H9 (cell line): ENCODE measurements around the gene ADGRL3. TPM values are rescaled to one million over a fixed set of nuclear protein-coding genes. Genes with fewer than 3 reads are reported as not detected.

Source experiments
- DNase-seq: peaks from one replicate; pipeline ENCODE4 v3.0.0-alpha.2; 2017
- H2AFZ ChIP-seq: one replicate; pipeline ENCODE4 v1.6.1; 2013; ENCODE audit warnings: mild to moderate bottlenecking, low read length, control low read depth, moderate library complexity
- H2AK5ac ChIP-seq: 2 replicates; pipeline ENCODE4 v1.6.1; 2013; ENCODE audit warnings: low read length, control low read depth, mixed read lengths; ENCODE audit not compliant: insufficient read length
- H2BK120ac ChIP-seq: one replicate; pipeline ENCODE4 v1.6.1; 2013; ENCODE audit warnings: low read depth, mild to moderate bottlenecking, low read length, control low read depth, inconsistent platforms; ENCODE audit not compliant: poor library complexity, severe bottlenecking
- H2BK12ac ChIP-seq: 2 replicates; pipeline ENCODE4 v1.6.1; 2013; ENCODE audit warnings: low read length, control low read depth, mixed read lengths, low read depth; ENCODE audit not compliant: insufficient read length
- H2BK15ac ChIP-seq: 2 replicates; pipeline ENCODE4 v1.6.1; 2013; ENCODE audit warnings: low read depth, low read length, control low read depth
- H2BK20ac ChIP-seq: one replicate; pipeline ENCODE4 v1.6.1; 2013; ENCODE audit warnings: low read depth, mild to moderate bottlenecking, low read length, control low read depth, inconsistent platforms; ENCODE audit not compliant: poor library complexity, severe bottlenecking
- H2BK5ac ChIP-seq: 2 replicates; pipeline ENCODE4 v1.6.1; 2013; ENCODE audit warnings: low read length, control low read depth, mixed read lengths; ENCODE audit not compliant: insufficient read length
- H3K14ac ChIP-seq: 2 replicates; pipeline ENCODE4 v1.6.1; 2013; ENCODE audit warnings: low read length, control low read depth; ENCODE audit not compliant: insufficient read depth
- H3K18ac ChIP-seq: 2 replicates; pipeline ENCODE4 v1.6.1; 2013; ENCODE audit warnings: low read depth, mild to moderate bottlenecking, mixed read lengths, low read length, control low read depth; ENCODE audit not compliant: insufficient read length
- H3K23ac ChIP-seq: 2 replicates; pipeline ENCODE4 v1.6.1; 2013; ENCODE audit warnings: low read length, control low read depth, mixed read lengths, low read depth; ENCODE audit not compliant: insufficient read length
- H3K23me2 ChIP-seq: 2 replicates; pipeline ENCODE4 v1.6.1; 2013; ENCODE audit warnings: low read depth, mild to moderate bottlenecking, mixed read lengths, low read length, control low read depth; ENCODE audit not compliant: insufficient read length, poor library complexity, severe bottlenecking
- H3K27ac ChIP-seq: 2 replicates; pipeline ENCODE4 v1.5.1; 2013; ENCODE audit warnings: low read length, control low read depth, mixed read lengths, low read depth; ENCODE audit not compliant: insufficient read length
- H3K27me3 ChIP-seq: 2 replicates; pipeline ENCODE4 v1.6.1; 2013; ENCODE audit warnings: low read length, control low read depth, inconsistent platforms; ENCODE audit not compliant: insufficient read depth
- H3K4ac ChIP-seq: 2 replicates; pipeline ENCODE4 v1.6.1; 2013; ENCODE audit warnings: low read depth, mild to moderate bottlenecking, control low read depth, inconsistent platforms, low read length, moderate library complexity
- H3K4me1 ChIP-seq: 2 replicates; pipeline ENCODE4 v1.6.1; 2013; ENCODE audit warnings: low read length, control low read depth, inconsistent platforms; ENCODE audit not compliant: insufficient read depth
- H3K4me2 ChIP-seq: 2 replicates; pipeline ENCODE4 v1.6.1; 2013; ENCODE audit warnings: low read length, control low read depth, mixed read lengths; ENCODE audit not compliant: insufficient read length, insufficient read depth
- H3K56ac ChIP-seq: 2 replicates; pipeline ENCODE4 v1.6.1; 2013; ENCODE audit warnings: low read depth, mild to moderate bottlenecking, mixed read lengths, low read length, control low read depth; ENCODE audit not compliant: insufficient read length
- H3K79me1 ChIP-seq: 2 replicates; pipeline ENCODE4 v1.6.1; 2013; ENCODE audit warnings: low read depth, mild to moderate bottlenecking, moderate library complexity, low read length, control low read depth, inconsistent platforms; ENCODE audit not compliant: insufficient read depth, poor library complexity, severe bottlenecking
- H3K79me2 ChIP-seq: 2 replicates; pipeline ENCODE4 v1.6.1; 2013; ENCODE audit warnings: low read length, control low read depth, inconsistent platforms; ENCODE audit not compliant: insufficient read depth
- H3K9ac ChIP-seq: 2 replicates; pipeline ENCODE4 v1.6.1; 2013; ENCODE audit warnings: low read length, control low read depth, mixed read lengths; ENCODE audit not compliant: insufficient read length; ENCODE audit errors: extremely low read depth
- H3K9me3 ChIP-seq: one replicate; pipeline ENCODE4 v1.6.1; 2013; ENCODE audit warnings: low read depth, low read length, inconsistent platforms; ENCODE audit not compliant: control insufficient read depth
- H3T11ph ChIP-seq: one replicate; pipeline ENCODE4 v1.6.1; 2013; ENCODE audit warnings: mild to moderate bottlenecking, low read length, control low read depth, inconsistent platforms
- H4K20me1 ChIP-seq: one replicate; pipeline ENCODE4 v1.6.1; 2013; ENCODE audit not compliant: control insufficient read depth, insufficient read length, insufficient read depth
- H4K5ac ChIP-seq: 2 replicates; pipeline ENCODE4 v1.6.1; 2013; ENCODE audit warnings: low read depth, mild to moderate bottlenecking, mixed read lengths, low read length, control low read depth; ENCODE audit not compliant: insufficient read length
- H4K8ac ChIP-seq: replicated peaks from 2 replicates; pipeline ENCODE4 v1.6.1; 2013; ENCODE audit warnings: low read length, control low read depth, mixed read lengths, low read depth; ENCODE audit not compliant: insufficient read length
- H4K91ac ChIP-seq: 2 replicates; pipeline ENCODE4 v1.6.1; 2013; ENCODE audit warnings: low read depth, mild to moderate bottlenecking, moderate library complexity, mixed read lengths, low read length, control low read depth; ENCODE audit not compliant: insufficient read length
- H3K27ac Mint-ChIP-seq, 3 experiments: 2 replicates in 2 of 3; 3 replicates in 1 of 3; pipeline ENCODE4 v1.8.0; 2020 to 2021; ENCODE audit warnings: mixed read lengths in 3 of 3, mild to moderate bottlenecking in 1 of 3, moderate library complexity in 1 of 3
- H3K27me3 Mint-ChIP-seq: 2 replicates; pipeline ENCODE4 v1.8.0; 2021; ENCODE audit warnings: low read depth, mild to moderate bottlenecking, moderate library complexity, mixed read lengths
- H3K36me3 Mint-ChIP-seq, 3 experiments: 2 replicates in 2 of 3; 3 replicates in 1 of 3; pipeline ENCODE4 v1.8.0; 2020 to 2021; ENCODE audit warnings: low read depth in 3 of 3, mixed read lengths in 3 of 3; ENCODE audit not compliant: insufficient read depth in 1 of 3
- H3K4me1 Mint-ChIP-seq, 2 experiments: 2 replicates each; pipeline ENCODE4 v1.8.0; 2020; ENCODE audit warnings: mixed read lengths in 2 of 2
- H3K4me3 Mint-ChIP-seq, 2 experiments: 2 replicates in 1 of 2; 3 replicates in 1 of 2; pipeline ENCODE4 v1.8.0; 2020 to 2021; ENCODE audit warnings: mild to moderate bottlenecking in 2 of 2, mixed read lengths in 2 of 2, moderate library complexity in 1 of 2
- H3K9me3 Mint-ChIP-seq, 2 experiments: 2 replicates in 1 of 2; 3 replicates in 1 of 2; pipeline ENCODE4 v1.8.0; 2020; ENCODE audit warnings: mild to moderate bottlenecking in 2 of 2, mixed read lengths in 2 of 2, moderate library complexity in 1 of 2
- WGBS: extraction: QIAGEN DNeasy Blood & Tissue Kit; methylation state at CpG from one replicate; pipeline ENCODE4 v1.1.7; 2013; ENCODE audit warnings: missing lambda C conversion rate, low lambda C conversion rate, mixed read lengths; ENCODE audit not compliant: insufficient read length; ENCODE audit errors: extremely low coverage; 5-methylcytosine and 5-hydroxymethylcytosine counted together
- total RNA-seq: library from RNA; stranded (reverse); gene quantifications from 2 replicates; pipeline ENCODE4 v1.2.1, GENCODE V29; 2021
- TF ChIP-seq, protein P1 (sequence below): fragments of 200-600 bp; sonication (generic); conservative IDR thresholded peaks from 3 replicates; pipeline ENCODE4 v1.8.0; 2021; ENCODE audit warnings: antibody characterized with exemption, mild to moderate bottlenecking

The ADGRL3 gene
- total RNA-seq, 1 experiment from 2014 or later, result 5.9 TPM

DNA sequence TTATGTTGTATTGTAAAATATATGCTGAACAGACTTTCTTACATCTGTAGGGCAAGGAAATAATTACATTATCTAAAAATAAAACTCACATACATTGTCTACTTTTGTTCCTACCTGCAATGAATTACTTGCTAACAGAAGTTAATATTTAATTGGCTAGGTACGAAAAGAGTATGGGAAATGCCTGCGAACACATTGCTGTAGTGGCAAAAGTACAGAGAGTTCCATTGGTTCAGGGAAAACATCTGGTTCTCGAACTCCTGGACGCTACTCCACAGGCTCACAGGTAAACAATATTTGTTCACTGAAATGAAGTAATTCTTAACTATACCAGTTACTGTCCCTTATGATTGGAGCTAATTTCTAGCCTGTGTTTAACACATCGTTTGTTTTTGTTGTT, 837.4 kb downstream of the ADGRL3 start:
- H2BK20ac ChIP-seq, result no peak overlapping the region
- no peak for DNase-seq
- H3K36me3 Mint-ChIP-seq, result no peaks in the 10 kb centered on the region
- H3K79me1 ChIP-seq, result no peaks in the 10 kb centered on the region
- H3K14ac ChIP-seq, result no peak overlapping the region
- no peak overlapping the region for H3K18ac ChIP-seq
- H3K27ac Mint-ChIP-seq, result no peak overlapping the region
- no peak overlapping the region for H3K4ac ChIP-seq
- H3K27me3 ChIP-seq, result no peaks in the 10 kb centered on the region
- no peak overlapping the region for H2AK5ac ChIP-seq
- H3K56ac ChIP-seq, result no peak overlapping the region
- TF ChIP-seq, protein P1, sequence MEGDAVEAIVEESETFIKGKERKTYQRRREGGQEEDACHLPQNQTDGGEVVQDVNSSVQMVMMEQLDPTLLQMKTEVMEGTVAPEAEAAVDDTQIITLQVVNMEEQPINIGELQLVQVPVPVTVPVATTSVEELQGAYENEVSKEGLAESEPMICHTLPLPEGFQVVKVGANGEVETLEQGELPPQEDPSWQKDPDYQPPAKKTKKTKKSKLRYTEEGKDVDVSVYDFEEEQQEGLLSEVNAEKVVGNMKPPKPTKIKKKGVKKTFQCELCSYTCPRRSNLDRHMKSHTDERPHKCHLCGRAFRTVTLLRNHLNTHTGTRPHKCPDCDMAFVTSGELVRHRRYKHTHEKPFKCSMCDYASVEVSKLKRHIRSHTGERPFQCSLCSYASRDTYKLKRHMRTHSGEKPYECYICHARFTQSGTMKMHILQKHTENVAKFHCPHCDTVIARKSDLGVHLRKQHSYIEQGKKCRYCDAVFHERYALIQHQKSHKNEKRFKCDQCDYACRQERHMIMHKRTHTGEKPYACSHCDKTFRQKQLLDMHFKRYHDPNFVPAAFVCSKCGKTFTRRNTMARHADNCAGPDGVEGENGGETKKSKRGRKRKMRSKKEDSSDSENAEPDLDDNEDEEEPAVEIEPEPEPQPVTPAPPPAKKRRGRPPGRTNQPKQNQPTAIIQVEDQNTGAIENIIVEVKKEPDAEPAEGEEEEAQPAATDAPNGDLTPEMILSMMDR, result no peak
- no CpG with 5 or more reads among the region's 5 CpGs for WGBS
- no peaks in the 10 kb centered on the region for H3K79me2 ChIP-seq
- H2BK120ac ChIP-seq, result no peak overlapping the region
- no peak overlapping the region for H2BK12ac ChIP-seq
- no peaks in the 10 kb centered on the region for H4K20me1 ChIP-seq
- H3K9me3 ChIP-seq, result no peaks in the 10 kb centered on the region
- no peak overlapping the region for H3K4me3 Mint-ChIP-seq
- H3T11ph ChIP-seq, result no peak overlapping the region
- no peaks in the 10 kb centered on the region for H3K4me1 Mint-ChIP-seq
- H2BK5ac ChIP-seq, result no peak overlapping the region
- no peak overlapping the region for H3K27ac ChIP-seq
- H3K4me1 ChIP-seq, result no peaks in the 10 kb centered on the region
- no peaks in the 10 kb centered on the region for H3K23me2 ChIP-seq
- no peak overlapping the region for H3K23ac ChIP-seq
- no peak overlapping the region for H3K4me2 ChIP-seq
- no peaks in the 10 kb centered on the region for H3K9me3 Mint-ChIP-seq
- H4K91ac ChIP-seq, result no peak overlapping the region
- no peak overlapping the region for H3K9ac ChIP-seq
- no peak overlapping the region for H4K5ac ChIP-seq
- H3K27me3 Mint-ChIP-seq, result no peaks in the 10 kb centered on the region
- no peak overlapping the region for H2AFZ ChIP-seq
- H2BK15ac ChIP-seq, result no peak overlapping the region
- H4K8ac ChIP-seq, result no peak overlapping the region
